NCI-H146 treated with DMSO at 0.1 percent for 48 hours (cell line): ENCODE measurements around the gene TMX2.
"Not testable (repeated sequence)": the region's sequence is repeated elsewhere in the genome, so short reads cannot be mapped to it uniquely, and the experiment has no call there.

Experiments used
- DNase-seq: peaks from one replicate; lab custom pipeline; 2025; ENCODE audit not compliant: unreplicated experiment; lab: John Stamatoyannopoulos, UW

The TMX2 gene

GRCh38 chr11:57711414-57712255 lies 758 bp upstream of the TMX2 start, which contains the start of gene MED19:
Gene MED19 (minus strand): TSS chr11:57712215. CDS start chr11:57712179, 36 bp downstream.
- DNase-seq: peak; percentile 90

GRCh38 chr11:57713835-57714234 lies 1.4 kb downstream of the TMX2 start:
- no peak for DNase-seq

DNA sequence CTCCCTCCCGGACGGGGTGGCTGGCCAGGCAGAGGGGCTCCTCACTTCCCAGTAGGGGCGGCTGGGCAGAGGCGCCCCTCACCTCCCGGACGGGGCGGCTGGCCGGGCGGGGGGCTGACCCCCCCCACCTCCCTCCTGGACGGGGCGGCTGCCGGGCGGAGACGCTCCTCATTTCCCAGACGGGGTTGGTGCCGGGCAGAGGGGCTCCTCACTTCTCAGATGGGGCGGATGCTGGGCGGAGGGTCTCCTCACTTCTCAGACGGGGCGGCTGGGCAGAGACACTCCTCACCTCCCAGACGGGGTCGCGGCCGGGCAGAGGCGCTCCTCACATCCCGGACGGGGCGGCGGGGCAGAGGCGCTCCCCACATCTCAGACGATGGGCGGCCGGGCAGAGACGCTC lies 4.3 kb downstream of the TMX2 start:
- DNase-seq: not testable (repeated sequence)

- DNase-seq: no peak
Measured at GRCh38 chr11:57727185-57727584, 14.8 kb downstream of the TMX2 start.

GRCh38 chr11:57728829-57729228 lies 16.4 kb downstream of the TMX2 start:
- DNase-seq: no peak

- DNase-seq: no peak
Measured at GRCh38 chr11:57729479-57729878, 17.1 kb downstream of the TMX2 start.

DNA sequence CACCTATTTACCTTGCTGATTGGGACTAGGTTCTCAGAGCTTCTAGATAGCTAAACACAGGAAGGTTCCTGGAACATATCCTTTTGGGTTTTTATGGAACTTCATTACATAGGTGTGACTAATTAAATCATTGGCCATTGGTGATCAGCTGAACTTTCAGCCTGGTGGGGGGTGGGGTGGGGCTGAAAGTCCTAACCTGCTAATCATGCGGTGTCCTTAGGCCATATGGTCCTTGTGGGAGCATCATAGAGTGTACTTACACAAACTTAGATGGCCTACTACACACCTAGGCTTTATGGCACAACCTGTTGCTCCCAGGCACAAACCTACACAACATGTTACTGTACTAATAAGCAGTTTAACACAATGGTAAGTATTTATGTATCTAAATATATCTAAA lies 20.3 kb downstream of the TMX2 start:
- DNase-seq: no peak

DNA sequence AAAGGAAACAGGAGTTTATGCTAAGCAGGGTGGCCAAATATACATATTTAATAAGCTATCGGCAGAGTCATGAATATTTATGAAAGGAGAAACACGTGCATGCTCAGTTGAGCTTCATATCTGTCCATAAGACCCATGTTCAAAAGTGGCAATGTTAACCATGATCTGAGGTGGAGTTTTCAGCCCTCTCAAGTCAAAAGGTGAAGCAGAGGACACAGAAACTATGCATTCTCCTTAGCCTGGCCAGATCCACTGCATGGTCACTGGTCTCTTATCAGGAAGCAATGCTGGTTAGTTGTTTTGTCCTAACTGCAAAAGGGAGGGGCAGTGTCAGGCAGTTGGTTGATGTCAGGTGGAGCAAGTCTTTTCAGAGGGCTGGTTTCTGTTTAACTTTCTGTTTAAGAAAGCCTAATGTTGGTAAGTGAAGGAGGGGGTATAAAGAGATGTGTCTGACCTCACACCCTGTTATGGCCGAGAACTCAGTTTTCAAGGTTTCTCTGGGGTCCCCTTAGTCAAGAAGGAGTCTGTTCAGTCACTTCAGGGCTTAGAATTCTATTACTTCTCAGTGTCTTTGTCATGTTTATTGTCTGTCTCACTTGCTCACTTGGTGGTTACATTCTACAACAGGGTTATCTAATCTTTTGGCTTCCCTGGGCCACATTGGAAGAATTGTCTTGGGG lies 23.4 kb downstream of the TMX2 start:
- DNase-seq: no peak

DNA sequence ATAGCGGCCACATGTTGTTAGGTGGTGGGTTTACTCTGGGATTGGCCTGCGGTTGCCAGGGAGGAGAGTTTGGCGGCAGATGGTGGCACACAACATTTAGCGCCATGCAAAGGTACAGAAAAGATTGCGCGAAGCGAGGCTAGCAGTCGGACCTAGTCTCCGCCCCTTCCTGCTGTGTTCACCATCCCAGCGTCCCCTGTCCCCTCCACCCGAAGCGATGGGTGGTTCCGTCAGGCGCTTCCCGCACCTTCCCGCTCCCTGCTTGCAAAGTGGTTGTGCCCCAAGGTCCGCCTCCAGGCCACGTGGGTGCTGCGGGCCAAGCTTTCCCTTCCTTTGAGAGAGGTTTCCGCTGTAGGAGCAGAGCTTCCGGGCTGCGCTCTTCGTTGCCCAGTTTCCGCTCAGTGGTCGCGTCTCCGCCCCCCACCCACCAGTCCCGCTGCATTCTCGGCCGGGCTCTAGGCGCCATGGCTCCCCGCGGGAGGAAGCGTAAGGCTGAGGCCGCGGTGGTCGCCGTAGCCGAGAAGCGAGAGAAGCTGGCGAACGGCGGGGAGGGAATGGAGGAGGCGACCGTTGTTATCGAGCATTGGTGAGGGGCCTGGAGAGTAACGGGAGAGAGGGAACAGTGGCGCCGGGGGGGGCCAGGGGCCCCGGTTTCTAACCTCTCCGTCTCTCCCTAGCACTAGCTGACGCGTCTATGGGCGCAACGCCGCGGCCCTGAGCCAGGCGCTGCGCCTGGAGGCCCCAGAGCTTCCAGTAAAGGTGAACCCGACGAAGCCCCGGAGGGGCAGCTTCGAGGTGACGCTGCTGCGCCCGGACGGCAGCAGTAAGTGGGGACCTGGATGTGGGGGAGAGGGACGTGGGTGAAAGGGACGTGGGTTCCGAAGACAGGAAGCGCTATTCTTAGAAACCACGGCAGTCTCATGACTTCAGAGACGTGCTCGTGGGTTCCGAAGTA lies 29.0 kb downstream of the TMX2 start, which contains the start of gene SELENOH:
SELENOH (plus strand) TSS at position 360 of the 955 bp plus-strand sequence; CDS start at position 465, 105 bp downstream.
- peak; percentile 94 for DNase-seq

DNA sequence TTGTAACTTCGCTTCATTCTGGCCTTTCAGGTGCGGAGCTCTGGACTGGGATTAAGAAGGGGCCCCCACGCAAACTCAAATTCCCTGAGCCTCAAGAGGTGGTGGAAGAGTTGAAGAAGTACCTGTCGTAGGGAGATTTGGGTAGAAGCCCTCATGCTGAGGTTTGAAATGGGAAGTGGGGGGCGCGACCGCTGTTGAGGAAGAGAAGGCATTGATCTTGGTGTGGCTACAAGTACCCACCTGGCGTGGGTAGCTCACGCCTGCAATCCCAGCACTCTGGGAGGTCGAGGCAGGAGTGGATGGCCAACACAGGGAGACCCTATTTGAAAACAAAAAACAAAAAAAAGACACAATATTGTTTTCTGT lies 29.7 kb downstream of the TMX2 start:
- DNase-seq: no peak

- no peak for DNase-seq
Measured at GRCh38 chr11:57744357-57744756, 32.0 kb downstream of the TMX2 start.

DNA sequence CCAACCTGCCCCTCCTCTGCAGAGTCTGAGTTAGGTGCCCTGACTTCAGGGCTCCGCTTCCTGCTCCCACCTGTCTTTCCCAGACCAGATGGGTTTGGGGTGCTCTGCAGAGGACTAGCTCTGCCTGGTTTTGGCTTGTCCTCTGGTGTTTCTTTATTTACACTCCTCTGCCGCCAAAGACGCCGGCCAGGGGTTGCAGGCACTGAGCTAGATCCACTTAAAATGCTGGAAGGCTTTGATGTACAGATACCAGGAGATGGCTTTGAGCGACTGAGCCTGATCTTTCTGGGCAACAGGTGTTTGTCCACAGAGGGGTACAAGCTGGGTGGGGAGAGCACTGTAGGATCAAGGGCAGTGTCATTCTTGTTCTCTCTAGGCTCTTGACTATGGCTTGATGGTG lies 32.8 kb downstream of the TMX2 start:
- DNase-seq: no peak

GRCh38 chr11:57746920-57747319 lies 34.5 kb downstream of the TMX2 start:
- DNase-seq: no peak

DNA sequence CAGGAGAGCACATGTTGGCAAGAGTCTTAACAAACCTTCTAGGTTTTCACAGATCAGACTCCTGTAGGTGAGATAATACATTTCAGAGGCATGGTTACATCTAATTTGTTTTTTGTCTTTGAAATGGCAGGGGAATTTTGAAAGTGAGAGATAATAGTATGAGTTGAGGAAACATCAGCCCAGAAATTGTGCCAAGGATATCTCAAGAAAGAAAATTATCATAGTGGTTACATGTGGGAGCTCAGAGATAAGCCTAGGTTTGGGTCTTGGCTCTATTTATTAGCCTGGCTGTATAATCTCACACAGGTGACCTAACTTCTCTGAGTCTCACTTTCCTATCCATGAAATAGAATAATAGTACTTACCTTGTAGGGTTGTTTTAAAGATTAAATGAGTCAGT lies 38.8 kb downstream of the TMX2 start:
- DNase-seq: no peak

- peak; percentile 9 for DNase-seq
Measured at GRCh38 chr11:57751676-57752253, 39.4 kb downstream of the TMX2 start, which contains the start of gene BTBD18. Gene BTBD18 (minus strand): TSS chr11:57751819. CDS start chr11:57751188, 631 bp downstream.

DNA sequence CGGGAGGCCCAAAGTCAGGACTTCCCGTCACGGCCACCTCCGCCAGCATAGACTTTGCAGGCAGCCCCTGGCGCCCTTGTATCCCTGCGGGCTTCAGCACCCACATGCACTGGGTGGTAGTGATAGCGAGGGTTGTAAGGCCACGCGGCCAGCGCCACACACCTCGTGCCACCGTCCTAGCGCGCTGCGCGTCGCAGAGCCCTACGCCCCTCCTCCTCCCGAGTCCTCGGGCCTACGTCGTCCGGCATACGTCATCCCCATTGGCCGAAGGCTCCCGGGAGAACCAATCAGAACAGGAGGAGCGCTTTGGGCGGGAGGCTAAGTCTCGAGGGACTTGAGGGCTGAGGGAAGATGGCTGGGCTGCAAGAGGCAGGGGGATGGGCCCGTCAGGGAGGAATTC lies 40.6 kb downstream of the TMX2 start:
- no peak for DNase-seq

DNA sequence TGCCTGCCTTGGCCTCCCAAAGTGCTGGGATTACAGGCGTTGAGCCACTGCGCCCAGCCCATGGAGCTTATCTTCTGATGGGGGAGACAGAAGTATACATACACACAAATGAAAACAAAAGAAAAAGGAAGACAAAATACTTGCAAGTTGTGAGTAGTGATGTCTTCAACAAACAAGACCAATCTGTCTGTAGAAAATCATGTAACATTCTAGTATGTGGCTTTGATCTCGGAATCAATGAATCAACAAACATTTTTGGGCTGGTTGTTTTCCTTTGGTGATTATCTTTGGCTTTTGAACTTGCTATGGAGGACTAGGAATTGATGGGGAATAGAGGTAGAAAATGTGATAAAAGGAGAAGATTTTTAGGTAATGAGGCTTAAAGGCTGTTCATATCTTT lies 45.8 kb downstream of the TMX2 start:
- DNase-seq: no peak

DNA sequence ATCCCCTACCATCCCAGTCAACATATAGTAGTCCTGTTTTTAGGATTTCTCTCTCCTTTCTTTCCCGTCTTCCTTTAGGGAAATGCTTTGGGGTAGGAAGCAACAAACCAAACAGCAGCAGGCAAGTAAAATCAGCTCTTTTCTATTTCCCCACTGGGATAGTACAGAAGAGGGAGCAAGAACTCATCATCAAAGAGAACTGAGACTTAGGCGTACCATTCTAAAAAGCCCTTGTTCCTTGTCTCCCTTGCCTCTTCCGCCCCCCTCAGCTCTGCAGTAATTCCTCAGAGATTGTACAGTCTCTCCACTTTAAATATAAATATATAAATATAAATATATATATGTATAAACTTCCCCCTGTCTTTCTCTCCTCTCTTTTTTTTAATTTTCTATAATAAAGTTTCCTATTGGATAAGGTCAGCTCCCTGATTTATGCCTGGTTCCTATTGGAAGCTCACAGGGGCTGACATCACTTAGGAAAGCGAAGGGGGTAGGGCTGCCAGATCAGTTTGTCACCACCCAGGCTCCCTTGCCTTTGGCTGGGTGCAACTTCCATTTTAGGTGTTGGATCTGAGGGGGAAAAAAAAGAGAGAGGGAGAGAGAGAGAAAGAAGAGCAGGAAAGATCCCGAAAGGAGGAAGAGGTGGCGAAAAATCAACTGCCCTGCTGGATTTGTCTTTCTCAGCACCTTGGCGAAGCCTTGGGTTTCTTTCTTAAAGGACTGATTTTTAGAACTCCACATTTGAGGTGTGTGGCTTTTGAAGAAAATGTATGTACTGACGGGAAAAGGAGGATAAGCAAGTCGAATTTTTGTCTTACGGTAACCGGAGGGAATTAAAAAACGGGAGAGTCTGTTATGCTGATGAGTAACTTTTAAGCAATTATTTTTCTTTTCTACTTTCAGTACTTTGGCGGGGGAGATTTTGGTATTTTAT lies 49.2 kb downstream of the TMX2 start, which contains the start of gene CTNND1:
CTNND1 (plus strand) TSS at position 502 of the 934 bp plus-strand sequence. CDS start 29,677 bp downstream, outside the sequence.
- DNase-seq: peak; percentile 42

DNA sequence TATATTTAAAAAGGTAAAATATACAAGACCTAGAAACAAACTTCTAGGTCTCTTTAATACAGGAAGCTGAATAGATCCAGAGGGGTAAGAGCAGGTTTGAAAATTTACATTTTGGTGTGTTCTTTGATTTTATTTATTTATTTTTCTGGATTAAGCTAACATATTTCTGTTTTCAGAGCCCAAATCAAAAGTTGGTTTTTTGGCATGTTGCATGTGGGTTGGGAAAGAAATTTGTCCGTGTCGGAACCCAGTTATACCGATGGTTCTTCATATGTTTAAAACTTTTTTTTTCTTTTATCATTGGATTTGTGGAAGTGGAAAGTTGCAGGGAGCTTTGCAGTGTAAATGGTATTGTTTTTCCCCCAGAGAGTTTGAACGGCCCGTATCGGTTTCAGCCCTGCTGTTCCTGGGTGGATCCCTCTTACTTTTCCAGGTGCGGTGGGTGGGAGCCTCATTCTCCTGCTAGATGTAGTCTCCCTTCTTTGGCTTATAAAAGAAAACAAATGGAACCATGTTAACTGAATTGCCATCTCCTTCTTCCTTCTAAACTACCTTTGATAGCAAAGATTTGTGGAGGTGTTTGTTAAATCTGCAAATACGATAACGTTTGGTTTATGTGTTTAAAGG lies 50.0 kb downstream of the TMX2 start:
- no peak for DNase-seq
